Body of pancreas (tissue), 4 donors: ENCODE results near the gene DNAAF8. TPM values are rescaled to one million over a fixed set of nuclear protein-coding genes. Genes with fewer than 3 reads are reported as not detected.

Experiments used
- ATAC-seq: fragments of 150-250 bp; one replicate; pipeline ENCODE4 v1.9.1; 2016
- DNase-seq, 4 donors: peaks; one replicate each; pipeline ENCODE4 v3.0.0-alpha.2; 2019
- H3K27ac ChIP-seq, 4 donors: fragments of 200-600 bp; sonication (generic); 1 replicate in 3 of 4; 2 replicates in 1 of 4; pipeline versions ENCODE4 v1.5.1 to v1.6.1; 2016 to 2019; ENCODE audit warnings: mild to moderate bottlenecking in 1 of 4, mixed read lengths in 1 of 4, moderate library complexity in 1 of 4
- H3K27me3 ChIP-seq, 2 donors: fragments of 200-600 bp; sonication (generic); one replicate each; pipeline ENCODE4 v1.6.0; 2016; ENCODE audit warnings: mild to moderate bottlenecking in 1 of 2
- H3K36me3 ChIP-seq, 2 donors: fragments of 200-600 bp; sonication (generic); replicated peaks in 1 of 2; 2 replicates each; pipeline ENCODE4 v1.5.1; 2016; ENCODE audit warnings: low read depth in 2 of 2; ENCODE audit not compliant: insufficient read depth in 1 of 2
- H3K4me1 ChIP-seq: fragments of 200-600 bp; sonication (generic); one replicate; pipeline ENCODE4 v1.6.0; 2016
- H3K4me3 ChIP-seq, 2 donors: fragments of 200-600 bp; sonication (generic); 1 replicate in 1 of 2; 2 replicates in 1 of 2; pipeline ENCODE4 v1.5.1; 2016 to 2019
- H3K9me3 ChIP-seq, 3 donors: fragments of 200-600 bp; sonication (generic); 1 replicate in 2 of 3; 2 replicates in 1 of 3; pipeline ENCODE4 v1.5.1; 2016
- CTCF ChIP-seq, 7 experiments: fragments of 450-650 bp in 4 of 7; fragments of 200-600 bp in 3 of 7; sonication (generic) in 3 of 7; IDR thresholded peaks; one replicate each; pipeline ENCODE4 v1.5.1; 2016 to 2019; ENCODE audit warnings: antibody characterized with exemption in 7 of 7
- POLR2A ChIP-seq, 3 donors: fragments of 450-650 bp; IDR thresholded peaks; one replicate each; pipeline ENCODE4 v1.6.1; 2016; ENCODE audit warnings: antibody characterized with exemption in 3 of 3, mild to moderate bottlenecking in 2 of 3
- WGBS, 2 donors: methylation state at CpG; one replicate each; pipeline ENCODE4 v1.1.5; 2017; 5-methylcytosine and 5-hydroxymethylcytosine counted together
- intact Hi-C: fragments of 100-400 bp; cut with DNase I; formaldehyde crosslinking; loops from one replicate; pipeline ENCODE4 v1.15.1; 2023
- total RNA-seq, 2 donors: library from RNA; depleted of rRNA; stranded (reverse); fragments of >200 nt; gene quantifications; one replicate each; pipeline ENCODE4 v1.1.0, GENCODE V29; 2016

Gene DNAAF8
- total RNA-seq, 2 donors from 2014 or later: under 0.01 to 0.26 TPM

GRCh38 chr16:4689091-4689671 is 45.2 kb upstream of the DNAAF8 start:
- DNase-seq (no peak), ATAC-seq (no peak)
- Histone ChIP-seq H3K4me3 (no peak overlapping the region), H3K36me3 (peaks cover 0 to 7% of the 10 kb centered on the region in 2 donors), H3K27ac (no peak overlapping the region), H3K4me1 (peaks cover 12% of the 10 kb centered on the region), H3K27me3 (no peaks in the 10 kb centered on the region), H3K9me3 (no peaks in the 10 kb centered on the region)
- TF ChIP-seq POLR2A (IDR thresholded peaks at IDR 0.05) (no peak), CTCF (IDR thresholded peaks at IDR 0.05) (no peak)
- intact Hi-C loops: no loop called here
- 89 to 91% methylated on average over 18 to 21 of the region's 21 CpGs for WGBS, 2 donors

- no peak for DNase-seq
Measured at GRCh38 chr16:4689864-4690704, 44.3 kb upstream of the DNAAF8 start.

DNA sequence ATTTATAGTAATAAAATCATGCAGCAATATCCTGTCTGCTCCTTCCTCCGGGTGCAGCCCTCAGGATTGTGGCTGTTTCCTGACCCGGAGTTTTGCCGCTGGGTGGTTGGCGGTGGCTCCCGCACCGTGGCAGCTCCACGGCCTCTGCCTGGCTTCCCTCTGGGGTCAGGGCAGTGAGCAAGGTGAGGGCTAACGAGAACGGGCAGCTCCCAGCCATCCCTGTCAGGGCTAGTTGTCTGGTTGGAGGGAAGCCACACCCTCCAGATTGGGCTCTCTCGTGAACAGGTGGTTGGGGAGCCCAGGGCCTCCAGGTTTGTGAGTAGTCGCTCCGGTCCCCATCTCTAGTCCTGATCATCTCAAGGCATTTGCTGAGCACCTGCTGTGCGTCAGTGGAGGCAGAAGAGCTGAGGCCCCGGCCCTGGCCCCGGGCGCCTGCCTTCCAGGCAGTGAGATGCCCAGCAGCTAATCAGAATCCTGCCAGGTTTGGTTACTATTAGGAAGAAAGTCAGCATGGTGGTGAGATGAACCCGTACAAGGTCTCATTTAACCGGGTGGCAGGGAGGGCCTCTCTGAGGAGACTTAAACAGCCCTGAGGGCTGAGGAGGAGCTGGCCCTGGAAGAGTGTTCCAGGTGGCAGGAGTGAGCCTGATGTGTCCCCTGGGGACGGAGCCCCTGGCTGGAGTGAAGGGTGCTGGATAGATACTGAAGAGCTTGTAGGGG is 43.2 kb upstream of the DNAAF8 start:
- Histone ChIP-seq H3K4me3 (no peak overlapping the region), H3K4me1 (peaks cover 25% of the 10 kb centered on the region), H3K36me3 (peaks cover 0 to 6% of the 10 kb centered on the region in 2 donors), H3K27ac (no peak overlapping the region), H3K9me3 (no peaks in the 10 kb centered on the region), H3K27me3 (no peaks in the 10 kb centered on the region)
- 69 to 80% methylated on average over 12 to 19 of the region's 19 CpGs for WGBS, 2 donors
- intact Hi-C loops: loop anchor here (5.0 to 10.0 kb wide), 2 partner anchors 74 to 264 kb away; partner anchors contain the start of gene SEC14L5
- no peak for ATAC-seq
- no peak for DNase-seq
- TF ChIP-seq POLR2A (IDR thresholded peaks at IDR 0.05) (no peak), CTCF (IDR thresholded peaks at IDR 0.05) (no peak)

More at GRCh38 chr16:4689864-4690704, 44.3 kb upstream of the DNAAF8 start:
- ATAC-seq: no peak
- peaks cover 21% of the 10 kb centered on the region for H3K4me1 ChIP-seq
- H3K27me3 ChIP-seq: no peaks in the 10 kb centered on the region
- 84 to 91% methylated on average over 24 to 31 of the region's 31 CpGs for WGBS, 2 donors
- H3K27ac ChIP-seq: no peak overlapping the region
- peaks cover 0 to 4% of the 10 kb centered on the region in 2 donors for H3K36me3 ChIP-seq
- TF ChIP-seq POLR2A (IDR thresholded peaks at IDR 0.05) (no peak), CTCF (IDR thresholded peaks at IDR 0.05) (no peak)
- H3K4me3 ChIP-seq: no peak overlapping the region
- intact Hi-C loops: loop anchor here (5.0 to 10.0 kb wide), 2 partner anchors 73 to 265 kb away; partner anchors contain the start of gene SEC14L5
- H3K9me3 ChIP-seq: no peaks in the 10 kb centered on the region

GRCh38 chr16:4691666-4692412 is 42.5 kb upstream of the DNAAF8 start:
- ATAC-seq: no peak
- DNase-seq: no peak
- H3K4me1 ChIP-seq: peaks cover 25% of the 10 kb centered on the region
- 80 to 94% methylated on average over 7 to 15 of the region's 20 CpGs for WGBS, 2 donors
- intact Hi-C loops: loop anchor here (5.0 to 10.0 kb wide), 2 partner anchors 75 to 263 kb away; partner anchors contain the start of gene SEC14L5
- H3K36me3 ChIP-seq: peaks cover 0 to 7% of the 10 kb centered on the region in 2 donors
- H3K27me3 ChIP-seq: no peaks in the 10 kb centered on the region
- H3K27ac ChIP-seq: no peak overlapping the region
- H3K9me3 ChIP-seq: no peaks in the 10 kb centered on the region
- H3K4me3 ChIP-seq: no peak overlapping the region
- no peak for TF ChIP-seq CTCF (IDR thresholded peaks at IDR 0.05)
- TF ChIP-seq POLR2A (IDR thresholded peaks at IDR 0.05): no peak
